Stimulated activated CD4-positive, alpha-beta T cell treated with anti-CD3 and anti-CD28 coated beads, Interleukin-2, amount 100 ng/mL, for 4 hours (primary cell): Measurements from ENCODE around the gene ANKS1A.
A peak's percentile ranks its signal among the peaks of the same experiment; 100 is the strongest.
"Not testable (repeated sequence)": the region's sequence is repeated elsewhere in the genome, so short reads cannot be mapped to it uniquely, and the experiment has no call there.

Experiments
- DNase-seq: peaks from one replicate; pipeline ENCODE4 v3.0.0-alpha.2; 2020; ENCODE audit warnings: low read depth

ANKS1A gene, protein sequence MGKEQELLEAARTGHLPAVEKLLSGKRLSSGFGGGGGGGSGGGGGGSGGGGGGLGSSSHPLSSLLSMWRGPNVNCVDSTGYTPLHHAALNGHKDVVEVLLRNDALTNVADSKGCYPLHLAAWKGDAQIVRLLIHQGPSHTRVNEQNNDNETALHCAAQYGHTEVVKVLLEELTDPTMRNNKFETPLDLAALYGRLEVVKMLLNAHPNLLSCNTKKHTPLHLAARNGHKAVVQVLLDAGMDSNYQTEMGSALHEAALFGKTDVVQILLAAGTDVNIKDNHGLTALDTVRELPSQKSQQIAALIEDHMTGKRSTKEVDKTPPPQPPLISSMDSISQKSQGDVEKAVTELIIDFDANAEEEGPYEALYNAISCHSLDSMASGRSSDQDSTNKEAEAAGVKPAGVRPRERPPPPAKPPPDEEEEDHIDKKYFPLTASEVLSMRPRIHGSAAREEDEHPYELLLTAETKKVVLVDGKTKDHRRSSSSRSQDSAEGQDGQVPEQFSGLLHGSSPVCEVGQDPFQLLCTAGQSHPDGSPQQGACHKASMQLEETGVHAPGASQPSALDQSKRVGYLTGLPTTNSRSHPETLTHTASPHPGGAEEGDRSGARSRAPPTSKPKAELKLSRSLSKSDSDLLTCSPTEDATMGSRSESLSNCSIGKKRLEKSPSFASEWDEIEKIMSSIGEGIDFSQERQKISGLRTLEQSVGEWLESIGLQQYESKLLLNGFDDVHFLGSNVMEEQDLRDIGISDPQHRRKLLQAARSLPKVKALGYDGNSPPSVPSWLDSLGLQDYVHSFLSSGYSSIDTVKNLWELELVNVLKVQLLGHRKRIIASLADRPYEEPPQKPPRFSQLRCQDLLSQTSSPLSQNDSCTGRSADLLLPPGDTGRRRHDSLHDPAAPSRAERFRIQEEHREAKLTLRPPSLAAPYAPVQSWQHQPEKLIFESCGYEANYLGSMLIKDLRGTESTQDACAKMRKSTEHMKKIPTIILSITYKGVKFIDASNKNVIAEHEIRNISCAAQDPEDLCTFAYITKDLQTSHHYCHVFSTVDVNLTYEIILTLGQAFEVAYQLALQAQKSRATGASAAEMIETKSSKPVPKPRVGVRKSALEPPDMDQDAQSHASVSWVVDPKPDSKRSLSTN

DNA sequence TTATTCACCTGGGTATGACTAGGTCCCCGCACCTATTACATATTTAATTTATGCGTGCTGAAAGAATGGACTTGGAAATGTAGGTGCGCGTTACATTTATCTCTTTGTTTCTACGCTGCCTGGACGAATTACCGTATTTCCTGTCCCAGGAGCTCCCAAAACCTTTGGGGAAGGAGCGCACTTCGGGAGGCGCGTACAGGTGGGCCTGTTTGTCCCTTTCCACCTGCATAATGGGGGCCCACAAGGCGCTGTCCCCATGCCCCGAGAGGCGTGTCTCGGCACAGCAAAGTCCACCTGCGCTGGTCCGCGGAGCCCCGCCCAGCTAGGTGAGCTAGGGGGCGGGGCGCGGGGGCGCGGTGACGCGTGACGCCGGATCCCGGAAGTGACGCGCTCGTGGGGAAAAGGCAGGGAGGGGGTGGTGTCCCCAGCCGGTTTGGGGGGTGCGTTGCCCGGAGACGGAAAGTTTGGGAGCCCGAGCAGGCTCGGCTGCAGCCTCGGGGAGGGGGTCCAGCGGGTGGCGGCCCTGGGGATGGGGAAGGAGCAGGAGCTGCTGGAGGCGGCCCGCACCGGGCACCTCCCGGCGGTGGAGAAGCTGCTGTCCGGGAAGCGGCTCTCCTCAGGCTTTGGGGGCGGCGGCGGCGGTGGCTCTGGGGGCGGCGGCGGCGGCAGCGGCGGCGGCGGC is at the start of gene ANKS1A:
Gene ANKS1A, plus strand, starts transcription at position 382 of the 682 bp plus-strand sequence. Its CDS starts 148 bp downstream, at position 530.
- DNase-seq, result peak; percentile 89

DNA sequence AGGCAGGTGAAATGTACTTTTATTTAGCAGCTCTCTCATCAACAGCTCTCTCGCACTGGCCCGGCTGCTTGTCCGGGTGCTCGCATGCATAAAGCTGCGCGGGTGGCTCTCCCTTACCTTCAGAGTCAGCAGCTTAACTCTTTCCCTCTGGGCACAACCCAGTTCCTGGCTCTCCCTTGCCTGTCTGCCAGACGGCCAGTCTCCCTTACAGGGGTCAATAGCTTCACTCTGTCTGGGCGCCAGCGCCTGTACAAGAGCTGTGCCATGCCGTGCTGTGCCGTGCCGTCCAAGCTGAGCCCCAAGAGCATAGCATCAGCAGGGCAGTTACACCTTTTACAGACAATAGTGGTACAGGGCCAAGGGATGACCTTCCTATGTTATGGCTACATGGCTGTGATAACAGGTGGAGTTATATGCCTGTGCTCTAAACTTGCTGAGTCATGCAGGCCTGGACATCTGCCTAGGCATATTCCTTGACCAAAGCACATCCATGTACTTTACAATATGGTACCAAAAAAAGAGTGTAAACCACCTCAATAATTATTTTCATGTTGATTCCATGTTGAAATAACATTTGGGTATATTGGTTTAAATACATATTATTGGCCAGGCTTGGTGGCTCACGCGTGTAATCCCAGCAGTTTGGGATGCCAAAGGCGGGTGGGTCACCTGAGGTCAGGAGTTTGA is 49.2 kb upstream of the ANKS1A start:
- DNase-seq, result no peak

DNA sequence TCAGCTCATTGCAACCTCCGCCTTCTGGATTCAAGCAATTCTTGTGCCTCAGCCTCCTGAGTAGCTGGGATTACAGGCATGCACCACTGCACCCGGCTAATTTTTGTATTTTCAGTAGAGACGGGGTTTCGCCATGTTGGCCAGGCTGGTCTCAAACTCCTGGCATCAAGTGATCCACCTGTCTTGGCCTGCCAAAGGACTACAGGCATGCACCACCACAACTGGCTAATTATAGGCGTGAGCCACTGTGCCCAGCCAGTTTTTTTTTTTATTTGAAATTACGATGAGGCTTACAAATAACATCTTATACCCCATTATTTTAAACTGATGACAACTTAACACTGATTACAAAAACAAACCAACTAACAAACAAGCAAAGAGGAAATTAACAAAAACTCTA is 40.0 kb upstream of the ANKS1A start:
- not testable (repeated sequence) for DNase-seq

DNA sequence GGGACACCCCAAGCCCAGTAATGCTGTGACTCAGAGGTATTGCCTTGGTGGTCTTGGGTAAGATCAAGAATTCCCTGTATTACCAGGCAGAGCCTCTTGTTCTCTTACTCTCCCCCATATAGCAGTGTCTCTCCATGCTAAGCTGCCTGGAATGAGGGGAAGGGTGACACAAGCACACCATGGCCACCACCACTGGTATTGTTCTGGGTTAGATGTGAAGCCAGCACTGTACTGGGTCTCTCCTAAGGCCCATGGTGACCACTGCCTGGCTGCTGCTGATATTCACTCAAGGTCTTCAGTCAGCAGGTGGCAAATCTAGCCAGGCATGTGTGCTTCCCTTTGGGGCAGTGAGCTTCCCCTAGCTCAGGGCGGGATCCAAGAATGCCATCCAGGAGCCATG is 37.7 kb upstream of the ANKS1A start:
- no peak for DNase-seq

DNA sequence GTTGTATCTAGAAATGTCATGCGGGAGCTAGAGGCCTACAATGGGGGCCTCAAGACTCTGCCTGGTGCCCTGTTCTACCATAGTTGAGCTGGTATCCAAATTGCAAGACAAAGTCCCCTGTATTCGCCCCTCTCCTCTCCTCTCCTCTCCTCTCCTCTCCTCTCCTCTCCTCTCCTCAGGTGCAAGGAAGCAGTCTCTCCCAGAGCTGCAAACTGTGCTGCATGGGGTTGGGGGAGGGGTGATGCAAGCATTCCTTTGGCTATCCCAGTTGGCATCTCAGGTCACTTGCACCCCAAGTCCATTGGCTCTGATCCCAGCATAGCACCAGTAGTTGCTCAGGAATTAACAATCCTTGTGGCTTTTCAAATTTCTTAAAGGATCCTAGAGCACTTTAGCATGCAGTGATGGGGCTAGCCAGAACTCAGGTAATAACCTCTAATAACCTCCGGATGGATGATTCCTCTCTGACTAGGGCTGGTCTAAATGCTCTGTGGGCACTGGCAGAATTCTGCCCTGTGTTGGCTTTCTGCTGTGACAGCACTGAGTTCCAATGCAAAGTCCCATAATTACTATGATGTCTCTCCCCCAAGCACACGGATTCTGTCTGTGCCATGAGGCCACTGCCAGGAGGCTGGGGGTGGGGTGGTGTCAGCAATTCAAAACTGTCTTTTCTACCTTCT is 36.5 kb upstream of the ANKS1A start:
- no peak for DNase-seq

DNA sequence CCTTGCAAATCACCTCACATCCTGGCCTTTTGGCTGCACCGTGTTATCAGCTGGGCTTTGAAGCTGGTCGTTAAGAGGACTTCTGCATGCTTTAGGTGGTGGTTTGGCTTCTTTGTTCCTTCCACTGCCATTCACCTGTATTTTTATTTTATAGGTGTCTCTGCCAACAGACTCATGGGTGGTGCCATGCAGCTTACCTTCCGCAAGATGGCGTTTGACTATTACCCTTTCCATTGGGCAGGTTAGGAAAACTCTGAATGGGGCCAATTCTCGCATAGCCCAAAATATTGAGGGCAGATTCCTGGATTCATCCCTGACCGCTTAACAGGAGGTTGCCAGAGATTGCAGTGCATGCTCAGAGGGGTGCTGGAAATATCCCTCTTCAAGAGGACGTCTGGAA is 33.6 kb upstream of the ANKS1A start:
- DNase-seq, result no peak

DNA sequence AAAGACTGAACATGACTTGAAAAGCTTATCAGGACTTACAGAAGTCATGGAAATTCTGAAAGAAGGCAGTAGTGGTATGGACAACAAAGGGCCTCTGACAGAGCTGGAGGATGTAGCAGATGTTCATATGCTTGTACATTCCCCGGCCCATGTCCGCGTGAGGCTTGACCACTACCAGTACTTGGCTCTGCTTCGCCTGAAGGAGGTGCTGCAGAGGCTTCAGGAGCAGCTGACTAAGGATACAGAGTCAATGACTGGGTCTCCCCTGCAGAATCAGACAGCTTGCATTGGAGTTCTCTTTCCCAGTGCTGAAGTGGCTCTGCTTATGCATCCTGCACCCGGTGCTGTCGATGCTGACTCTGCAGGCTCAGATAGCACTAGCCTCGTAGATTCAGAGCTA is 30.4 kb upstream of the ANKS1A start:
- DNase-seq, result no peak

DNA sequence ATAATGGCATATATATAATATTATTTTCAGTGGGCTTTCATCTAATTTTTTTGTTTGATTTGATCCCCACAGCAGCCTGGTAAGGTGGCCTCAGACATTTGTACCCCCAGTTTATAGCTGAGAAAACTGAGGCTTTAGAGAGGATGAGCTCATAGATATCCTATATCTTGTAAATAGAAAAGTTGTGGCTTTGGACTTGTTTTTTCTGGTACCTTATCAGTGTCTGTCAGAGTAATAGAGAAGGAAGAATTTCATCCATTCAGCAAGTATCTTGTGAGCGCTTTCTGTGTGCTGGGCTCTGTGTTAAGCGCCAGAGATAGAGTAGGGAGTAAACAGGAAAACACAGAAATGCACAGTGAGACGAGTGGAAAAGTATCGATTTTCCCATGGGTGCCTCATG is 29.1 kb upstream of the ANKS1A start:
- DNase-seq, result no peak

DNA sequence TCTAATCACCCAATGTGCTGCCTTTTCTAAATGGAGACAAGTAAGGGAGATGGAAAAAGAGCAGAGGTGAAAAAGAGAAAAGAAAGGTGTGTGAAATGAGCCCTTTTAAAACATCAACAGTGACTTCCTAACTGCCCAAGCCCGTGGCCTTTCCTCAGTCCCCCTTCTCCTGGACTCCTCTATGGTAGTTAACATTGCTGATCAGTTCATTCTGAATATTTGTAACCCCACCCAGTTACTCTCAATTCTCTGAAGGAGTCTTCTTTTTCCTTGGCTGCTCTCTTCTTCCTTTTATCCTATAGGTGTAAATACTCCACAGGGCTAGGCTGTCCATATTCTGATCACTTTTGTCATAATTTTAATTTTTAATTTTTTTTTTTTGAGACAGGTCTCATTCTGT is 28.3 kb upstream of the ANKS1A start:
- no peak for DNase-seq

DNA sequence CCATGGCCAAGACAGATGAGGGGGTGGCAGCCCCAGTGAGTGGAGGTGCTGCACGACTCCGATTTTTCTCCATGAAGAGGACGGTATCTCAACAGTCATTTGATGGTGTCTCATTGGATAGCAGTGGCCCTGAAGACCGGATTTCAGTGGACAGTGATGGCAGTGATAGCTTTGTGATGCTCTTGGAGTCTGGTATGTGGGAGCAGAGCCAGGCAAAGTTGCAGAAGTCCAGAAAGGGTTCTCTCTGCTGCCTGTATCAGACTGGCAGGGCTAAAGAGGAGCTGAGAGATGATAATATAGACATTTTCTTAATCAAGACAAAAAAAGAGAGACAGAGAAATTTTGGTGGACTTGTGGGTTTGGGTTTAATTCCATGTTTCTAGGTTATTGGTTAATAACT is 25.0 kb upstream of the ANKS1A start:
- DNase-seq, result no peak

DNA sequence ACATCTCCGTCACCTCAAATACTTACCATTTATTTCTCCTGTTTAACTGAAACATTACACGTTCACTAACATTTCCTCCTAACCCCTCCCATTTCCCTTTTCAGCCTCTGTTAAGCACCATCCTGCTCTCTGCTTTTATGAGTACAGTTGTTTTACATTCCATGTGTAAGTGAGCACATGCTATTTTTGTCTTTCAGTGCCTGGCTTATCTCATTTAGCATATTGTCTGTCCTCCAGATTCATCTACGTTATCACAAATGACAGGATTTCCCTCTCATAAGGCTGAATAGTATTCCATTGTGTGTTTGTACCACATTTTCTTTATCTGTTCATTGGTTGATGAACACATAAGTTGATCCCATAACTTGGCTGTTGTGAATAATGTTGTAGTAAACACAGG is 23.9 kb upstream of the ANKS1A start:
- no peak for DNase-seq

DNA sequence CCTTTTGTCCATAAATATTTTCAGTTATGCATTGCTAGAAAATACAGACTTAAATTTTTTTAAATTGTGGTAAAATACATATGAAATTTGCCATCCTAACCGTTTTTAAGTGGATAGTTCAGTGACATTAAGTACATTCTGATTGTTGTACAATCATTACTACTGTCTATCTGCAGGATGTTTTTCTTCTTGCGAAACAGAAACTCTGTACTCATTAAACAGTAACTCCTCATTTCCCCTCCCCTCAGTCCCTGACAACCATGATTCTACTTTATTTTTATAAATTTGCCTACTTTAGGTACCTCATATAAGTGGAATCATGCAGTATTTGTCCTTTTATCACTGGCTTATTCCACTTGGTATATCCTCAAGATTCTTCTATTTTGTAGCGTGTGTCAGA is 22.5 kb upstream of the ANKS1A start:
- no peak for DNase-seq

DNA sequence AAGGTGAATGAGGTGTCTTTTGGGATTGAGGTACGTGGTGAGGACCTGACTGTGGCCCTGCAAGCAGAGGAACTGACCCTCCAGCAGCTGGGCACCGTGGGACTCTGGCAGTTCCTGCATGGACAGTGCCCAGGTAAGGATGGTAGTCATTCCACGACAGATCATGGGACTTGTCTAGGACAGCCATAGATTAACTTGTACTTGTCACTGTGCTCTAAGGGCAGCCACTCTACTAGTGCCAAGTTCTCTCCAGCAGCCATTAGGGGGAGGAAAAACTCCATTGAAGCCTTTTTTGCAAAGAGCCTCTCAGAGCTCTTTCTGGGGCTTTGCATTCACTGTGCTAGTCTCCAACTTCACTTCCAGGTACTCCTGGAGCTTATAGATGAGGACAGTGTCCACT is 21.6 kb upstream of the ANKS1A start:
- no peak for DNase-seq

DNA sequence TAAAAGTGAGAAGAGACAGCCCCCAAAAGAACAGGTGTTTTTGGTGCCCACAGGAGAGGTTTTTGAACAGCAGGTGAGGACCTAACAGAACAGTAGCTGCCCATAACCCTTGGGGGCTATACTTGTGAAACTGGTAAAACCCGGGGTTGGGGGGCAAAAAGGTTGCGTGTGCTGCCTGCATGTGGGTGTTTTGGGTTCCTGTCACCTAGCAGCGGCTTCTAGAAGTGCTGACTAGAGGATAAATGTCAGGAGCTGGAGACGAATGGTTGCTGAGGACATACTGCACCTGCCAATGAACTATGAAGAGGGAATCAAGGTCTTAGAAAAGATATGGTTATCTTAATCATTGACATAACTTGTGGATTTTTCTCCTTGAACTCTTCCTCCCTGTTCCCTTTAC is 17.2 kb upstream of the ANKS1A start:
- DNase-seq, result no peak

DNA sequence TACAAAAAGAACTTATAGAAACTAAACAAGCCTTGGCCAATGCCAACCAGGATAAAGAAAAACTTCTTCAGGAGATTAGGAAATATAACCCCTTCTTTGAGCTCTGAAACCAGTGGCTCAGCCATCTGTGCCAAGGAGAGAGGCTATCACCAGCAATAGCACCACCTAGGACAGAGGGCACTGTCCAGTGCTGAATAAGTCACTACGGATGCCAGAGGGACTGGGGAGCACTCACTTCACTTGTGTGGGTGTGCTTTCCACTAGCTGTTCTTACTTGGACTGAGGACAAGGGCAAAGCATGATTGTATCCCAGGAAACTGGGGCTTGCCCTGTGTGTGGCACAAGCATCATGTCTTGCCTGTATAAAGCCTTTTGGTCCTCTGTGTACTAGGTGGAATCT is 16.7 kb upstream of the ANKS1A start:
- no peak for DNase-seq

DNA sequence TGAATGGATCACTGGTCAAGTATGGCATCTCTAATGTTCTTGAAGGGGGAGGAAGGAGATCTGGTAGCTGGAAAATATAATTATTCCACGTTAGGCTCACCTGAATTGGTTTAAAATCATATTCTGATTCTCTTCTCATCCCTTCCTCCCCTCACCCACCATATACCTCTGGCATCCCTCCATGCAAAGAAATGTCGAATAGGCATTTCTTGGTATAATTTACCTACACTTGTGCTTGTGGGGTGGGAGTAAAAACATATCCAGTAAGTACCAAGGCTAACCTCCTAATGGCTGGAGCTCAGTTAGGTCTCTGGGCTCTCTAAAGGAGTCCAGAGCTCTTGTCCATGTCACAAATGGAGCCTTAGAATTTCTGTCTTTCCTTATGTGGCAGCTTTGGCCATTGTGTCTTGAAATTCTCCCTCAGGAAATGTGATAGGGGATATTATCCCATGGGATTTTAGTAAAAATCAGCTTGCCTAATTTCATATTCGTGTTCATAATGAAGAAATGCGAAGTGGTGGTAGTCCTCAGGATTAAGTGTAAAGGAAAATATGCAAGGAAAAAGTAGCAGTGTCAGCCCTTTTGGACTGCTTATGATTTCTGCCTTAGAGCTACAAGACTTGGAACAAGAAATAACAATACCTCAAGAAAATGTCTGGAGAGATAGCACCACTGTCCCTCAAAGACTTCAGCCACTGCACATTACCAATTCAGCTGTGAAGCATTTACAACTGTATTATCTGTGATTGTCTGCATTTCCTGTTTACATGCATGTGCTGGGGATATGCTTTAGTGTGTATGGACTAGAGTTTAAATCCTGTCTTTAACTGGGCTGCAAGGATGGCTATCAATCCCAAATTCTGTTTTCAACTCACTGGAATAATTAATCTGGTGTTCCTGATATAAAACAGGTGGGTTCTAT is 13.5 kb upstream of the ANKS1A start:
- DNase-seq, result no peak

DNA sequence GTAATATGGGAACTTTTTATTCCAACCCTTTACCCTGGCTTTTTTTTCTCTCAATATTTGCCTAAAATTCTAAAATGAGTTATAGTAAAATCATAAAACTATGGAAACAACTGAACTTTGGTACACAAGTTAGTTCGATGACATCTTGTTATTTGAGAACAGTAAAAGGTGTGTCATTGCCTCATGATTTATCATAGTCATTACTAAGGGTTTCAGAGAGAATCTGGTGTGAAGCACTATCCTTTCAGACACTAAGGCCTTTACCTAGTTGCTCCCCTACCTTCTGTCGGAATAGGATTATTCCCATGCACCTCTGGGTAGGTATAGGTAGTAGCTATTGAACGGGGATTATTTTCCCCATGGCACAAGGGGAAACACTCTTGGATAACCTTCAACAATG is 12.6 kb upstream of the ANKS1A start:
- DNase-seq, result no peak

DNA sequence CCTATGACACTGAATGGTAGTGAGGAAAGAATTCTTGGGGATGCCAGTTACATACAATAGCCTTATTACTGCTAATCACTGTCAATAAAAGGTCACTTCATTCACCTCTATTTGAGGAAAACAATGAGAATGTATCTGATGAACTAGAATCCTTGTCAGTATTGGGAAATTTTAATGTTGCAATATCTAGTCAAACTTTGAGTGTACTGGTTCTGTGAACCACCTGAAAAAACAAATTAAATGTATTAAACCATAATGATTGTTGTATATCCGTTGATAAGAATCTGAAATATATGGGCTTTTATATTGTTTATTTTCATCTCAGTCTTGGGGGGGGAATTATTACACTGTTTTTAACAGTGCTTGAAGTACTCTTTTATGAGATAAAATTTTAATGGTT is 11.8 kb upstream of the ANKS1A start:
- no peak for DNase-seq

DNA sequence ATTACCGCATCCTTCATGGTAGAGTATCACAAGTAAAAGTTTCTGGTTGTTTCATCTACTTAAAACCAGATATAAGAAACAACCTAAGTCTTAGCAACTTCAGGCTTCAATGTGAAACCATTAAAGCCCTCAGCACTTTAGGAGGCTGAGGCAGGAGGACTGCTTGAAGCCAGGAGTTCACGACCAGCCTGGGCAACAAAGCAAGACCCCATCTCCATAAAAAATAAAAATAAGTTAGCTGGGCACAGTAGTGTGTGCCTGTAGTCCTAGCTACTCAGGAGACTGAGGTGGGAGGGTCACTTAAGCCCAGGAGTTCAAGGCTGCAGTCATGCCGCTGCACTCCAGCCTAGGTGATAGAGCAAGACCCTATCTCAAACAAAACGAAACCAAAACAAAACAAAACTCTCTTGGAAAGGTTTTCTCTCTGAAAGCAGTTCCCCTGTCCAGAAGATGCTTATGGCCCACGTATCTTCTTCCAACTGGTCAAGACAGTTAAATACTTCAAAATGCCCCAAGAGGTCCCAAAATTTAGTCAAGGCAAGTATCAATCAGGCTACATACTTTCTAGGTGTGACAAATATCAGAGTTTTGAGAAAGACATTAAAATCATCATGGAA is 11.1 kb upstream of the ANKS1A start:
- no peak for DNase-seq
